Measurements from ENCODE around the gene PCBP4.
"Not testable (repeated sequence)": the region's sequence is repeated elsewhere in the genome, so short reads cannot be mapped to it uniquely, and the experiment has no call there.

Gene PCBP4

DNA sequence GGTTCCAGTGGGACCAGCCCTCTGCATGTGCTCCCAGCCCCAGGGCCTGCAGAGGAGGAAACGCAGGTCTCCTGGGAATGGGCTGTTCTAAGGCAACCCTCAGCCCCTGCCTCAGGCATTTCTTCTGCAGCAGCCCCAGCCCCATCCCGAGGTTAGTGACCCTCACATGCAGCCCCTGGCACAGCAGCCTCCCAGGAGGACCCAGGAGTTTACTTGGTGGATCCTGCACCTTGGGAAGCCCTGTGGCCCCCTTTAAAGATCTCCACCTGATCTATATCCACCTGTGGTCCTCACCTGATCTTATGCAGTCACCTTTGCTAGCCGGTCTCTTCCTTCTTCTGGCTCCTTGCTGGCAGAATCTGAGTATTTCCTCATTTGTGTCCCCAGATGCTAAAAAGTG lies 38.3 kb downstream of the PCBP4 start:
- not testable (repeated sequence) for DNase-seq (ENCODE audit: extremely low read depth in 1 of 2, low read depth in 1 of 2)

DNA sequence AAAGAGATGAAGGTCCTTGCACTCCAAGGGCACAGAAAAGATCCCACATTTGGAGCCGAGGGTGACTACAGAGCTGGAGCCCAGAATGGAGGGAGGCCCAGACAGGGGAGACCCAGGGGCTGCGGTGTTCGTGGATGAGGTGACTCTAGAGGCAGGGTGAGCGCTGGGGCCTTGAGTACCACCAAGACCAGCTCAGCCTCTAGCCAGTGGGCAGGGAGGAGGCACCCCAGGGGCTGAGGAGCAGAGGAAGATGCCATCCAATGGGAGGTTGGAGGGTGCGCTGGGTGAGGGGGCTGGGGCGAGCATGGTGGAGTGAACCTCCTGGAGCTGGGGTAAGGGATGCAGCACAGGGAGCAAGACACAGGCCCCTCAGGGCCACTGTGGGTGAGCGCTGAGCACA lies 38.8 kb downstream of the PCBP4 start:
- no peak for DNase-seq (ENCODE audit: extremely low read depth in 1 of 2, low read depth in 1 of 2)

DNA sequence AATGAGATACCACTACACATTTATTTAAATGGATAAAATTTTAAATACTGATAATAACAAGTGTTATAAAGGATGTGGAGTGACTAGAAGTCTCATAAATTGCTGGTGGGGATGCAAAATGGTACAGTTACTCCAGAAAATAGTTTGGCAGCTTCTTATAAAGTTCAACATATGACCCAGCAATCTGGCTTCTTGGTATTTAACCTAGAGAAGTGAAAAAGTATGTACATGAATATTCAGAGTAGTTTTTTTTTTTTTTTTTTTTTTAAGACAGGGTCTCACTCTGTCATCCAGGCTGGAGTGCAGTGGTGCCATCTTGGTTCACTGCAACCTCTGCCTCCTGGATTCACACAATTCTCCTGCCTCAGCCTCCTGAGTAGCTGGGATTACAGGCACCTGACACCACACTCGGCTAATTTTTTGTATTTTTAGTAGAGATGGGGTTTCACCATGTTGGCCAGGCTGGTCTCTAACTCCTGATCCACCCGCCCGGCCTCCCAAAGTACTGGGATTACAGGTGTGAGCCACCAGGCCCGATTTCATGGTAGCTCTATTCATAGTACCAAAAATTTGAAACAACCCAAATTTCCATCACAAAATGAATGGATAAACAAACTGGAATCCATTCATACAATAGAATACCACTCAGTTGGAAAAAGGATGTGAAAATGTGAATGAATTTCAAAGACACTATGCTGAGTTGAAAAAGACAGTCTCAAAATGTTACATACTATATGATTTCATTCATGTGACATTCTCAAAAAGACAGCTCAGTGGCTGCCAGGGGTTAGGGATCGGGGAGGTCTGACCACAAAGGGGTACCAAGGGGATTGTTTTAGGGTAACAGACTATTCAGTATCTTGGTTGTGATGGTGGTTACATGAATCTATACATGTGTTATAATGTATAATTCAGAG lies 39.9 kb downstream of the PCBP4 start:
- DNase-seq (ENCODE audit: extremely low read depth in 1 of 2, low read depth in 1 of 2), result no peak

DNA sequence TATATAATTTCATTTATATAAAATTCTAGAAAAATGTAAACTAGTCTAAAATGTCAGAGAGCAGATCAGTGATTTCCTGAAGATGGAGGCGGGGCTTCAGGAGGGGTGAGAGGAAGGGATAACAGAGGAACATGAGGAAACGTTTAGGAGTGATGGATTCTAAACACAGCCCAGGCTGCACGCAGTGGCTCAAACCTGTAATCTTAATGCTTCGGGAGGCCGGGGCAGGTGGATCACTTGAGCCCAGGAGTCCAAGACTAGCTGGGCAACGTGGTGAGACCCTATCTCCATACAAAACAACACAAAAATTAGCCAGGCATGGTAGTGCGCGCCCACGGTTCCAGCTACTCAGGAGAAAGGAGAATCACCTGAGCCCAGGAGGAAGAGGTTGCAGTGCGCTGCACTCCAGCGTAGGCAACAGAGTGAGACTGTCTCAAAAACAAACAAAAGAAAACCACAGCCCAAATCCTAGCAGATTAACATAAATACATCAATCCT lies 46.1 kb downstream of the PCBP4 start:
- no peak for DNase-seq (ENCODE audit: extremely low read depth in 1 of 2, low read depth in 1 of 2)

DNA sequence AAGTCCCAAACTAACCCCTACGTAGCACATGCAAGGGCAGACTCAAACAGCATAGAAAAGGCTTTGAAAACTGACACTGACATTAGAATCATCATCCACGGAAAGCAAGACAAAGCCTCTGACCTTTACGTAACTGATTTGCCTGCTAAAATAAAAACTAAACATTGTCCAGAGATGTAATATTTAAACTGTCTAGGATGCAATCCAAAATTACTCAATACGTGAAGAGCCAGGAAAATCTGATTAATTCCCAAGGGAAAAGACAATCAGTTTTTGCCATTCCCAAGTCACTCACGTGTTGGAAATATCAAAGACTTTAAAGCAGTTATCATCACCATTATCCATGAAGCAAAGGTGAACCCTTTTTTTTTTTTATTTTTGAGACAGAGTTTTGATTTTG lies 50.8 kb downstream of the PCBP4 start:
- DNase-seq (ENCODE audit: extremely low read depth in 1 of 2, low read depth in 1 of 2), result no peak

DNA sequence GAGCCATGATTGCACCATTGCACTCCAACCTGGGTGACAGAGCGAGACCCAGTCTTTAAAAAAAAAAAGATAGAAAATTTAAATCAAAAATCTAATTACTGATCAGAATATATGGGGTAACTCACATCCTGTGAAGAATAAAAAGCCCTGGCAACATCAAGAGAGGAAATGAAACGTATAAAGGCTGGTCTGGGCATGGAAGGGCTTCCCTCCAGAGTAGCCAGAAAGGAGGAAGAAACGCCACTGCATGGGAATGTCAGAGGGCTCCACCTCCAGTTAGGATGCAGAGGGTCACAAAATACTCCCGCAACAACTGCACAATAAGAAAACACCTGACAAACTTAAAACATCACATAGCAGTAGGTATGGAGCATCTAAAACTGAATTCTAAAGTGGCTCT lies 59.2 kb downstream of the PCBP4 start:
- no peak for DNase-seq (ENCODE audit: extremely low read depth in 1 of 2, low read depth in 1 of 2)

Measured in stimulated activated CD8-positive, alpha-beta memory T cell treated with anti-CD3 and anti-CD28 coated beads, Interleukin-7, amount 100 ng/mL, for 48 hours (primary cell).